HEK293 (cell line): ENCODE data around the gene DZIP1.

Experiments
- BCL6B ChIP-seq: fragments of 450-650 bp; formaldehyde crosslinking; IDR thresholded peaks from 2 replicates; pipeline ENCODE4 v1.5.1; 2017; ENCODE audit warnings: missing biosample characterization, missing genetic modification characterization
- EGR2 ChIP-seq: fragments of 450-650 bp; formaldehyde crosslinking; IDR thresholded peaks from 2 replicates; pipeline ENCODE4 v1.5.1; 2016; ENCODE audit warnings: low read depth, missing biosample characterization, missing genetic modification characterization
- GLI2 ChIP-seq: fragments of 450-650 bp; formaldehyde crosslinking; IDR thresholded peaks from 2 replicates; pipeline ENCODE4; 2017; ENCODE audit warnings: missing biosample characterization, missing genetic modification characterization, low read depth, borderline replicate concordance
- GLI4 ChIP-seq: fragments of 450-650 bp; formaldehyde crosslinking; IDR thresholded peaks from 2 replicates; pipeline ENCODE4 v1.5.1; 2016; ENCODE audit warnings: missing biosample characterization, missing genetic modification characterization
- GLIS1 ChIP-seq: fragments of 450-650 bp; formaldehyde crosslinking; IDR thresholded peaks from 2 replicates; pipeline ENCODE4 v1.5.1; 2016; ENCODE audit warnings: missing biosample characterization, missing genetic modification characterization
- KLF9 ChIP-seq: fragments of 450-650 bp; formaldehyde crosslinking; IDR thresholded peaks from 2 replicates; pipeline ENCODE4 v1.5.1; 2016; ENCODE audit warnings: missing biosample characterization, missing genetic modification characterization, low read depth
- OSR2 ChIP-seq: fragments of 450-650 bp; formaldehyde crosslinking; IDR thresholded peaks from 2 replicates; pipeline ENCODE4 v1.5.1; 2016; ENCODE audit warnings: missing biosample characterization, missing genetic modification characterization
- SALL2 ChIP-seq: fragments of 450-650 bp; formaldehyde crosslinking; IDR thresholded peaks from 2 replicates; pipeline ENCODE4 v1.5.0; 2017; ENCODE audit warnings: missing biosample characterization, mild to moderate bottlenecking, missing genetic modification characterization, borderline replicate concordance
- SCRT1 ChIP-seq: fragments of 450-650 bp; formaldehyde crosslinking; IDR thresholded peaks from 2 replicates; pipeline ENCODE4 v1.5.1; 2016; ENCODE audit warnings: missing biosample characterization, missing genetic modification characterization, borderline replicate concordance
- ZBTB20 ChIP-seq: fragments of 450-650 bp; formaldehyde crosslinking; IDR thresholded peaks from 2 replicates; pipeline ENCODE4 v1.5.1; 2016; ENCODE audit warnings: missing biosample characterization, missing genetic modification characterization
- ZEB2 ChIP-seq: fragments of 450-650 bp; formaldehyde crosslinking; IDR thresholded peaks from 2 replicates; pipeline ENCODE4 v1.5.1; 2016; ENCODE audit warnings: missing biosample characterization, missing genetic modification characterization
- ZFHX2 ChIP-seq: fragments of 450-650 bp; formaldehyde crosslinking; conservative IDR thresholded peaks from 2 replicates; pipeline ENCODE4 v1.5.1; 2016; ENCODE audit warnings: missing biosample characterization, missing genetic modification characterization
- ZFP3 ChIP-seq: fragments of 450-650 bp; formaldehyde crosslinking; IDR thresholded peaks from 2 replicates; pipeline ENCODE4 v1.5.1; 2016; ENCODE audit warnings: low read depth, missing biosample characterization, missing genetic modification characterization
- ZIC2 ChIP-seq: fragments of 450-650 bp; formaldehyde crosslinking; IDR thresholded peaks from 2 replicates; pipeline ENCODE4 v1.5.1; 2016; ENCODE audit warnings: missing biosample characterization, missing genetic modification characterization
- ZNF133 ChIP-seq: fragments of 450-650 bp; formaldehyde crosslinking; IDR thresholded peaks from 2 replicates; pipeline ENCODE4 v1.5.1; 2016; ENCODE audit warnings: missing biosample characterization, missing genetic modification characterization
- ZNF146 ChIP-seq: fragments of 450-650 bp; formaldehyde crosslinking; IDR thresholded peaks from 2 replicates; pipeline ENCODE4 v1.5.1; 2016; ENCODE audit warnings: missing biosample characterization, missing genetic modification characterization
- ZNF157 ChIP-seq: fragments of 450-650 bp; formaldehyde crosslinking; IDR thresholded peaks from 2 replicates; pipeline ENCODE4 v1.5.1; 2016; ENCODE audit warnings: missing biosample characterization, missing genetic modification characterization
- ZNF16 ChIP-seq: fragments of 450-650 bp; formaldehyde crosslinking; IDR thresholded peaks from 2 replicates; pipeline ENCODE4 v1.5.1; 2016; ENCODE audit warnings: low read depth, missing biosample characterization, missing genetic modification characterization
- ZNF221 ChIP-seq: fragments of 450-650 bp; formaldehyde crosslinking; IDR thresholded peaks from 2 replicates; pipeline ENCODE4 v1.5.1; 2017; ENCODE audit warnings: missing biosample characterization, missing genetic modification characterization, borderline replicate concordance
- ZNF324 ChIP-seq: fragments of 450-650 bp; formaldehyde crosslinking; IDR thresholded peaks from 2 replicates; pipeline ENCODE4 v1.5.1; 2016; ENCODE audit warnings: missing biosample characterization, missing genetic modification characterization
- ZNF341 ChIP-seq: fragments of 450-650 bp; formaldehyde crosslinking; IDR thresholded peaks from 2 replicates; pipeline ENCODE4; 2016; ENCODE audit warnings: low read depth, missing biosample characterization, missing genetic modification characterization
- ZNF354C ChIP-seq: fragments of 450-650 bp; formaldehyde crosslinking; IDR thresholded peaks from 2 replicates; pipeline ENCODE4 v1.5.1; 2016; ENCODE audit warnings: missing biosample characterization, missing genetic modification characterization, low read depth, borderline replicate concordance
- ZNF449 ChIP-seq: fragments of 450-650 bp; formaldehyde crosslinking; IDR thresholded peaks from 2 replicates; pipeline ENCODE4 v1.5.1; 2017; ENCODE audit warnings: missing biosample characterization, mild to moderate bottlenecking, missing genetic modification characterization, moderate library complexity
- ZNF48 ChIP-seq: fragments of 450-650 bp; formaldehyde crosslinking; IDR thresholded peaks from 2 replicates; pipeline ENCODE4 v1.5.1; 2016; ENCODE audit warnings: missing biosample characterization, missing genetic modification characterization
- ZNF529 ChIP-seq: fragments of 450-650 bp; formaldehyde crosslinking; IDR thresholded peaks from 2 replicates; pipeline ENCODE4 v1.5.1; 2017; ENCODE audit warnings: missing genetic modification characterization, missing biosample characterization; ENCODE audit not compliant: insufficient replicate concordance
- ZNF530 ChIP-seq: fragments of 450-650 bp; formaldehyde crosslinking; IDR thresholded peaks from 2 replicates; pipeline ENCODE4 v1.5.1; 2016; ENCODE audit warnings: low read depth, missing biosample characterization, missing genetic modification characterization
- ZNF548 ChIP-seq: fragments of 450-650 bp; formaldehyde crosslinking; IDR thresholded peaks from 2 replicates; pipeline ENCODE4 v1.5.1; 2016; ENCODE audit warnings: missing biosample characterization, missing genetic modification characterization
- ZNF561 ChIP-seq: fragments of 450-650 bp; IDR thresholded peaks from 2 replicates; pipeline ENCODE4 v1.5.1; 2018; ENCODE audit warnings: missing biosample characterization, missing genetic modification characterization, borderline replicate concordance
- ZNF626 ChIP-seq: fragments of 450-650 bp; sonication (Bioruptor Pico); formaldehyde crosslinking; IDR thresholded peaks from 2 replicates; pipeline ENCODE4 v1.5.1; 2018; ENCODE audit warnings: missing biosample characterization, missing genetic modification characterization, inconsistent platforms
- ZNF629 ChIP-seq: fragments of 450-650 bp; formaldehyde crosslinking; IDR thresholded peaks from 2 replicates; pipeline ENCODE4 v1.5.1; 2017; ENCODE audit warnings: missing biosample characterization, missing genetic modification characterization
- ZNF658 ChIP-seq: fragments of 450-650 bp; formaldehyde crosslinking; IDR thresholded peaks from 2 replicates; pipeline ENCODE4; 2016; ENCODE audit warnings: missing biosample characterization, missing genetic modification characterization
- ZNF76 ChIP-seq: fragments of 450-650 bp; formaldehyde crosslinking; IDR thresholded peaks from 2 replicates; pipeline ENCODE4; 2016; ENCODE audit warnings: low read depth, missing biosample characterization, missing genetic modification characterization, borderline replicate concordance
- ZNF768 ChIP-seq: fragments of 450-650 bp; formaldehyde crosslinking; IDR thresholded peaks from 2 replicates; pipeline ENCODE4 v1.5.1; 2018; ENCODE audit warnings: missing biosample characterization, mild to moderate bottlenecking, missing genetic modification characterization
- ZNF777 ChIP-seq: fragments of 450-650 bp; formaldehyde crosslinking; IDR thresholded peaks from 2 replicates; pipeline ENCODE4 v1.5.1; 2017; ENCODE audit warnings: missing biosample characterization, missing genetic modification characterization, borderline replicate concordance
- ZNF785 ChIP-seq: fragments of 450-650 bp; formaldehyde crosslinking; IDR thresholded peaks from 2 replicates; pipeline ENCODE4 v1.5.1; 2016; ENCODE audit warnings: missing biosample characterization, missing genetic modification characterization
- ZNF843 ChIP-seq: fragments of 450-650 bp; formaldehyde crosslinking; IDR thresholded peaks from 2 replicates; pipeline ENCODE4 v1.5.1; 2016; ENCODE audit warnings: missing biosample characterization, missing genetic modification characterization
- ZSCAN23 ChIP-seq: fragments of 450-650 bp; formaldehyde crosslinking; IDR thresholded peaks from 2 replicates; pipeline ENCODE4 v1.5.1; 2016; ENCODE audit warnings: missing biosample characterization, missing genetic modification characterization
- TF ChIP-seq, protein P1 (sequence below): fragments of 450-650 bp; formaldehyde crosslinking; IDR thresholded peaks from 2 replicates; pipeline ENCODE4 v1.5.1; 2016; ENCODE audit warnings: missing biosample characterization, missing genetic modification characterization, borderline replicate concordance

The DZIP1 gene

GRCh38 chr13:95535243-95535642 is 109.3 kb downstream of the DZIP1 start (continued):
- no peak for TF ChIP-seq ZNF529 (tag by site-specific recombination)
- TF ChIP-seq ZSCAN23 (tag by site-specific recombination): peak; percentile 77; the same call in 1 of the 2 replicates
- peak; percentile 79 for TF ChIP-seq ZNF324
- TF ChIP-seq SCRT1 (tag by site-specific recombination): no peak
- no peak for TF ChIP-seq ZNF843 (tag by site-specific recombination)
- no peak for TF ChIP-seq ZNF548 (tag by site-specific recombination)
- peak; percentile 92 for TF ChIP-seq ZNF629 (tag by site-specific recombination)
- TF ChIP-seq ZNF341 (tag by site-specific recombination): no peak
- TF ChIP-seq ZNF16 (tag by site-specific recombination): no peak
- TF ChIP-seq, protein P1, sequence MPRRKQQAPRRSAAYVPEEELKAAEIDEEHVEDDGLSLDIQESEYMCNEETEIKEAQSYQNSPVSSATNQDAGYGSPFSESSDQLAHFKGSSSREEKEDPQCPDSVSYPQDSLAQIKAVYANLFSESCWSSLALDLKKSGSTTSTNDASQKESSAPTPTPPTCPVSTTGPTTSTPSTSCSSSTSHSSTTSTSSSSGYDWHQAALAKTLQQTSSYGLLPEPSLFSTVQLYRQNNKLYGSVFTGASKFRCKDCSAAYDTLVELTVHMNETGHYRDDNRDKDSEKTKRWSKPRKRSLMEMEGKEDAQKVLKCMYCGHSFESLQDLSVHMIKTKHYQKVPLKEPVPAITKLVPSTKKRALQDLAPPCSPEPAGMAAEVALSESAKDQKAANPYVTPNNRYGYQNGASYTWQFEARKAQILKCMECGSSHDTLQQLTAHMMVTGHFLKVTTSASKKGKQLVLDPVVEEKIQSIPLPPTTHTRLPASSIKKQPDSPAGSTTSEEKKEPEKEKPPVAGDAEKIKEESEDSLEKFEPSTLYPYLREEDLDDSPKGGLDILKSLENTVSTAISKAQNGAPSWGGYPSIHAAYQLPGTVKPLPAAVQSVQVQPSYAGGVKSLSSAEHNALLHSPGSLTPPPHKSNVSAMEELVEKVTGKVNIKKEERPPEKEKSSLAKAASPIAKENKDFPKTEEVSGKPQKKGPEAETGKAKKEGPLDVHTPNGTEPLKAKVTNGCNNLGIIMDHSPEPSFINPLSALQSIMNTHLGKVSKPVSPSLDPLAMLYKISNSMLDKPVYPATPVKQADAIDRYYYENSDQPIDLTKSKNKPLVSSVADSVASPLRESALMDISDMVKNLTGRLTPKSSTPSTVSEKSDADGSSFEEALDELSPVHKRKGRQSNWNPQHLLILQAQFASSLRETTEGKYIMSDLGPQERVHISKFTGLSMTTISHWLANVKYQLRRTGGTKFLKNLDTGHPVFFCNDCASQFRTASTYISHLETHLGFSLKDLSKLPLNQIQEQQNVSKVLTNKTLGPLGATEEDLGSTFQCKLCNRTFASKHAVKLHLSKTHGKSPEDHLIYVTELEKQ (tag by site-specific recombination): peak; percentile 99
- TF ChIP-seq ZNF530 (tag by site-specific recombination): no peak
- TF ChIP-seq ZNF449: no peak
- no peak for TF ChIP-seq ZNF157 (tag by site-specific recombination)
- TF ChIP-seq ZEB2 (tag by site-specific recombination): peak; percentile 88
- no peak for TF ChIP-seq ZNF785 (tag by site-specific recombination)
- TF ChIP-seq ZNF354C (tag by site-specific recombination): no peak
- TF ChIP-seq ZBTB20 (tag by site-specific recombination): no peak
- no peak for TF ChIP-seq ZNF658 (tag by site-specific recombination)
- peak; percentile 41; the same call in 1 of the 2 replicates for TF ChIP-seq GLI2 (tag by site-specific recombination)
- no peak for TF ChIP-seq GLI4 (tag by site-specific recombination)
- no peak for TF ChIP-seq ZNF561 (tag by site-specific recombination)
- no peak for TF ChIP-seq ZNF626
- peak; percentile 96 for TF ChIP-seq EGR2 (tag by site-specific recombination)
- no peak for TF ChIP-seq ZNF777 (tag by site-specific recombination)
- TF ChIP-seq SALL2: no peak
- TF ChIP-seq ZIC2: no peak
- TF ChIP-seq OSR2 (tag by site-specific recombination): peak; percentile 97
- no peak for TF ChIP-seq BCL6B
- peak; percentile 74 for TF ChIP-seq GLIS1 (tag by site-specific recombination)
- TF ChIP-seq ZNF48 (tag by site-specific recombination): no peak
- no peak for TF ChIP-seq ZNF133
- TF ChIP-seq ZNF768 (tag by site-specific recombination): no peak
- no peak for TF ChIP-seq ZNF76 (tag by site-specific recombination)
- TF ChIP-seq ZNF221: no peak
- TF ChIP-seq KLF9 (tag by site-specific recombination): no peak
- TF ChIP-seq ZFHX2: peak; percentile 97
- TF ChIP-seq ZFP3: no peak
- TF ChIP-seq ZNF146 (tag by site-specific recombination): 0 out of 2 replicates have a peak, but pooled peaks have one; percentile 5
